IMR-90 (cell line): Measurements from ENCODE around the gene DMD. TPM values are rescaled to one million over a fixed set of nuclear protein-coding genes. Genes with fewer than 3 reads are reported as not detected.

Experiments used
- ATAC-seq: fragments of 200-7000 bp; cut with Tn5 transposase; 2 replicates; pipeline ENCODE4 v1.9.1; 2020; ENCODE audit warnings: low read depth, mild to moderate bottlenecking, moderate library complexity
- BruUV-seq: library from RNA; stranded (reverse); fragments of 400-500 nt; replicated peaks from 2 replicates; lab custom pipeline; 2021; lab: Mats Ljungman, UMichigan
- CTCF ChIA-PET: fragments of 300-600 bp; formaldehyde crosslinking; extraction: SDS; loops from one replicate; lab custom pipeline; 2021; ENCODE audit warnings: antibody characterized with exemption; lab: Yijun Ruan, JAX
- POLR2A ChIA-PET: fragments of 300-600 bp; sonication (Branson Sonifier 250); formaldehyde crosslinking; loops from one replicate; lab custom pipeline; 2022; ENCODE audit warnings: antibody characterized with exemption; ENCODE audit not compliant: unreplicated experiment; lab: Charles Lee
- DNase-seq: peaks from one replicate; pipeline ENCODE4 v3.0.0; 2013
- H2AFZ ChIP-seq: replicated peaks from 2 replicates; pipeline ENCODE3; 2013; ENCODE audit warnings: low read length, mild to moderate bottlenecking; ENCODE audit not compliant: poor library complexity
- H2AK5ac ChIP-seq: 2 replicates; pipeline ENCODE4 v1.6.1; 2013; ENCODE audit warnings: low read depth, low read length, inconsistent platforms
- H2AK9ac ChIP-seq: replicated peaks from 2 replicates; pipeline ENCODE3; 2013; ENCODE audit warnings: mild to moderate bottlenecking, low read depth, low read length, moderate library complexity; ENCODE audit not compliant: poor library complexity
- H2BK120ac ChIP-seq: 2 replicates; pipeline ENCODE4 v1.6.1; 2013; ENCODE audit warnings: low read depth, low read length, inconsistent platforms
- H2BK15ac ChIP-seq: 3 replicates; pipeline ENCODE4 v1.6.1; 2013; ENCODE audit warnings: low read depth, low read length, inconsistent platforms
- H2BK20ac ChIP-seq: 2 replicates; pipeline ENCODE4 v1.6.1; 2013; ENCODE audit warnings: low read depth, mild to moderate bottlenecking, inconsistent platforms, low read length, moderate library complexity
- H2BK5ac ChIP-seq: 2 replicates; pipeline ENCODE4 v1.6.1; 2013; ENCODE audit warnings: mild to moderate bottlenecking, low read depth, low read length, inconsistent platforms; ENCODE audit not compliant: poor library complexity, severe bottlenecking
- H3K14ac ChIP-seq: replicated peaks from 2 replicates; pipeline ENCODE4 v1.6.1; 2013; ENCODE audit warnings: low read depth, low read length, inconsistent platforms
- H3K18ac ChIP-seq: 2 replicates; pipeline ENCODE4 v1.6.1; 2013; ENCODE audit warnings: low read depth, low read length, control low read depth
- H3K23ac ChIP-seq: 2 replicates; pipeline ENCODE4 v1.6.1; 2013; ENCODE audit warnings: low read depth, low read length, inconsistent platforms
- H3K27ac ChIP-seq: 2 replicates; pipeline ENCODE4 v1.5.1; 2013; ENCODE audit warnings: mild to moderate bottlenecking, control low read depth, low read length; ENCODE audit not compliant: insufficient read depth
- H3K27me3 ChIP-seq: 2 replicates; pipeline ENCODE4 v1.6.1; 2013; ENCODE audit warnings: low read length; ENCODE audit not compliant: control insufficient read depth, insufficient read depth
- H3K36me3 ChIP-seq: 2 replicates; pipeline ENCODE4 v1.6.1; 2013; ENCODE audit warnings: low read length, mixed read lengths; ENCODE audit not compliant: control insufficient read depth, insufficient read depth
- H3K4ac ChIP-seq: 2 replicates; pipeline ENCODE4 v1.6.1; 2013; ENCODE audit warnings: low read depth, low read length, inconsistent platforms
- H3K4me1 ChIP-seq: 2 replicates; pipeline ENCODE4 v1.6.1; 2013; ENCODE audit warnings: low read length, mixed read lengths; ENCODE audit not compliant: control insufficient read depth, insufficient read depth
- H3K4me2 ChIP-seq: 2 replicates; pipeline ENCODE4 v1.6.1; 2013; ENCODE audit warnings: low read depth, mild to moderate bottlenecking, control low read depth, low read length, moderate library complexity
- H3K4me3 ChIP-seq: 2 replicates; pipeline ENCODE4 v1.5.1; 2013; ENCODE audit warnings: low read depth, mild to moderate bottlenecking, control low read depth, low read length, moderate library complexity; ENCODE audit not compliant: insufficient read depth
- H3K56ac ChIP-seq: 2 replicates; pipeline ENCODE4 v1.6.1; 2013; ENCODE audit warnings: low read length, inconsistent platforms; ENCODE audit not compliant: insufficient read depth; ENCODE audit errors: extremely low read depth
- H3K79me1 ChIP-seq, 2 experiments: 2 replicates each; pipeline ENCODE4 v1.6.1; 2013; ENCODE audit warnings: low read length in 2 of 2, inconsistent platforms in 1 of 2, low read depth in 1 of 2
- H3K9ac ChIP-seq: 2 replicates; pipeline ENCODE4 v1.6.1; 2013; ENCODE audit warnings: low read depth, low read length, control low read depth
- H3K9me1 ChIP-seq: 2 replicates; pipeline ENCODE4 v1.6.1; 2013; ENCODE audit warnings: low read length, inconsistent platforms; ENCODE audit not compliant: insufficient read depth
- H3K9me3 ChIP-seq: 2 replicates; pipeline ENCODE4 v1.6.1; 2013; ENCODE audit warnings: low read length; ENCODE audit not compliant: control insufficient read depth, insufficient read depth
- H4K20me1 ChIP-seq: 2 replicates; pipeline ENCODE4 v1.6.1; 2013; ENCODE audit warnings: low read length, inconsistent platforms; ENCODE audit not compliant: insufficient read depth
- H4K5ac ChIP-seq: 2 replicates; pipeline ENCODE4 v1.6.1; 2013; ENCODE audit warnings: mild to moderate bottlenecking, low read depth, low read length, control low read depth
- H4K8ac ChIP-seq, 2 experiments: 2 replicates each; pipeline ENCODE4 v1.6.1; 2013; ENCODE audit warnings: low read depth in 2 of 2, low read length in 2 of 2, control low read depth in 1 of 2, inconsistent platforms in 1 of 2
- H4K91ac ChIP-seq: 2 replicates; pipeline ENCODE4 v1.6.1; 2013; ENCODE audit warnings: low read depth, low read length, inconsistent platforms; ENCODE audit not compliant: insufficient read depth
- CHD1 ChIP-seq: IDR thresholded peaks from 2 replicates; pipeline ENCODE4 v1.6.1; 2012; ENCODE audit warnings: low read depth, low read length, improper control_type of control experiment
- CTCF ChIP-seq: conservative IDR thresholded peaks from 2 replicates; pipeline ENCODE4 v1.5.1; 2012; ENCODE audit warnings: mild to moderate bottlenecking, low read depth, low read length, improper control_type of control experiment
- ELK1 ChIP-seq: fragments of 150-350 bp; IDR thresholded peaks from 2 replicates; pipeline ENCODE4 v1.6.1; 2016; ENCODE audit warnings: low read depth, mild to moderate bottlenecking, low read length, moderate library complexity, borderline replicate concordance
- FOS ChIP-seq: fragments of 150-350 bp; IDR thresholded peaks from 2 replicates; pipeline ENCODE4 v1.6.1; 2016; ENCODE audit warnings: low read depth, low read length
- MAFK ChIP-seq: IDR thresholded peaks from 2 replicates; pipeline ENCODE4 v1.6.1; 2012; ENCODE audit warnings: low read depth, low read length, improper control_type of control experiment
- MXI1 ChIP-seq: IDR thresholded peaks from 2 replicates; pipeline ENCODE4 v1.6.1; 2012; ENCODE audit warnings: low read depth, mild to moderate bottlenecking, low read length, moderate library complexity, borderline replicate concordance
- NFE2L2 ChIP-seq: fragments of 150-350 bp; IDR thresholded peaks from 2 replicates; pipeline ENCODE4 v1.6.1; 2016; ENCODE audit warnings: low read depth, mild to moderate bottlenecking, low read length
- RFX5 ChIP-seq: IDR thresholded peaks from 2 replicates; pipeline ENCODE4 v1.8.0; 2012; ENCODE audit warnings: low read depth, mild to moderate bottlenecking, low read length, moderate library complexity
- USF2 ChIP-seq: fragments of 150-350 bp; IDR thresholded peaks from 2 replicates; pipeline ENCODE4 v1.6.1; 2017; ENCODE audit warnings: mild to moderate bottlenecking, antibody characterized with exemption, low read length, low read depth
- WGBS, 2 experiments: methylation state at CpG; one replicate each; pipeline versions ENCODE4 v1.1.5 to v1.1.7; 2013; ENCODE audit warnings: missing lambda C conversion rate in 2 of 2; ENCODE audit not compliant: insufficient read length in 1 of 2; ENCODE audit errors: extremely low coverage in 2 of 2; 5-methylcytosine and 5-hydroxymethylcytosine counted together
- dilution Hi-C: fragments of 300-500 bp; cut with HindIII; formaldehyde crosslinking; loops from one replicate; pipeline ENCODE4 v1.14.3; 2018; ENCODE audit warnings: low sequenced_read_pairs; ENCODE audit not compliant: unreplicated experiment
- in situ Hi-C: fragments of 300-500 bp; cut with MboI; formaldehyde crosslinking; loops from 3 replicates; pipeline ENCODE4 v1.14.3; 2019; ENCODE audit warnings: low sequenced_read_pairs, inconsistent platforms, mixed read lengths
- intact Hi-C: fragments of 100-400 bp; cut with micrococcal nuclease; formaldehyde crosslinking; loops from 2 replicates; pipeline ENCODE4 v1.10.0; 2022
- polyA plus RNA-seq, 3 experiments: library from polyadenylated mRNA; depleted of rRNA; stranded (reverse); fragments of >200 nt; gene quantifications; 2 replicates each; pipeline ENCODE4 v1.2.3, GENCODE V29; 2012; ENCODE audit warnings: low replicate concordance in 1 of 3
- total RNA-seq: library from RNA; depleted of rRNA; stranded (reverse); fragments of >200 nt; gene quantifications from 2 replicates; pipeline ENCODE4 v1.2.3, GENCODE V29; 2012

The DMD gene
- total and polyA plus RNA-seq, 2 of the 4 experiments (the other 2 are of a cell fraction): 6.6 to 11.8 TPM

- TF ChIP-seq FOS (no peak), MAFK (no peak), NFE2L2 (no peak), CTCF (no peak), CHD1 (no peak), MXI1 (no peak), RFX5 (no peak), USF2 (no peak), ELK1 (no peak)
- no peak overlapping the region for H2AFZ ChIP-seq
- H2AK5ac ChIP-seq: no peak overlapping the region
- H3K9me1 ChIP-seq: no peaks in the 10 kb centered on the region
- no peak overlapping the region for H3K4me2 ChIP-seq
- H3K4me3 ChIP-seq: no peak overlapping the region
- ChIA-PET CTCF (no interaction called here), POLR2A (interaction anchor here (0.6 kb wide), 1 partner anchor 12 kb away, joined by 4 read pairs; no protein-coding TSS in a partner anchor)
- H3K9me3 ChIP-seq: no peaks in the 10 kb centered on the region
- no peaks in the 10 kb centered on the region for H3K79me1 ChIP-seq
- no TSS peak for BruUV-seq
- H2BK20ac ChIP-seq: no peak overlapping the region
- H3K18ac ChIP-seq: no peak overlapping the region
- H4K91ac ChIP-seq: no peak overlapping the region
- H3K4ac ChIP-seq: no peak overlapping the region
- no peak overlapping the region for H2AK9ac ChIP-seq
- no peak overlapping the region for H4K8ac ChIP-seq
- H4K5ac ChIP-seq: no peak overlapping the region
- DNase-seq (no peak), ATAC-seq (no peak)
- no peak overlapping the region for H2BK5ac ChIP-seq
- no peak overlapping the region for H2BK120ac ChIP-seq
- no peak overlapping the region for H3K9ac ChIP-seq
- no peak overlapping the region for H2BK15ac ChIP-seq
- WGBS, 2 experiments: 58% methylated on average over 2 of the region's 5 CpGs; no CpG with 5 or more reads in 1 of the 2 experiments
- in situ Hi-C loops (no loop called here), dilution Hi-C loops (no loop called here), intact Hi-C loops (no loop called here)
- H3K27me3 ChIP-seq: no peaks in the 10 kb centered on the region; the same call in 1 of the 2 replicates
- H3K36me3 ChIP-seq: no peaks in the 10 kb centered on the region
- H3K56ac ChIP-seq: no peak overlapping the region
- H4K20me1 ChIP-seq: no peaks in the 10 kb centered on the region
- H3K27ac ChIP-seq: no peak overlapping the region
- no peak overlapping the region for H3K14ac ChIP-seq
- no peaks in the 10 kb centered on the region for H3K4me1 ChIP-seq
- no peak overlapping the region for H3K23ac ChIP-seq
These were observed 1903.4 kb downstream of the DMD start for GRCh38 chrX:31307952-31308351.
